HepG2 (cell line): ENCODE measurements around the gene SERBP1. TPM values are rescaled to one million over a fixed set of nuclear protein-coding genes. Genes with fewer than 3 reads are reported as not detected.
A peak's percentile ranks its signal among the peaks of the same experiment; 100 is the strongest.

Experiments used
- ATAC-seq: fragments of 200-7000 bp; cut with Tn5 transposase; 3 replicates; pipeline ENCODE4 v1.9.1; 2020; ENCODE audit warnings: mild to moderate bottlenecking, moderate library complexity
- BruUV-seq: library from RNA; stranded (reverse); fragments of 400-500 nt; replicated peaks from 2 replicates; lab custom pipeline; 2021; lab: Mats Ljungman, UMichigan
- CTCF ChIA-PET: fragments of 300-600 bp; formaldehyde crosslinking; extraction: SDS; loops from one replicate; lab custom pipeline; 2021; ENCODE audit warnings: low total read pairs, inconsistent platforms, low intra/inter-chr PET ratio; lab: Yijun Ruan, JAX
- POLR2A ChIA-PET: fragments of 350-600 bp; sonication (Branson Sonifier 250); formaldehyde crosslinking; loops from one replicate; lab custom pipeline; 2020; ENCODE audit warnings: antibody characterized with exemption, inconsistent platforms; lab: Yijun Ruan, JAX
- DNase-seq: peaks from one replicate; pipeline ENCODE4 v3.0.0-alpha.2; 2015; ENCODE audit warnings: low spot score
- FAIRE-seq: peaks from 3 replicates; lab custom pipeline; 2011; peaks lifted over from hg19 to GRCh38; lab: Jason Lieb, UNC
- H2AFZ ChIP-seq: one replicate; pipeline ENCODE4 v1.6.1; 2011; ENCODE audit warnings: low read length, inconsistent platforms
- H3K27ac ChIP-seq: fragments of 300-600 bp; 3 replicates; pipeline ENCODE4 v1.8.0; 2011; ENCODE audit warnings: mixed run types, mild to moderate bottlenecking, mixed read lengths, low read length, inconsistent platforms; ENCODE audit not compliant: insufficient read depth; ENCODE audit errors: extremely low read length
- H3K27me3 ChIP-seq, 2 experiments: fragments of 200-600 bp in 1 of 2; 2 replicates in 1 of 2; 3 replicates in 1 of 2; pipeline versions ENCODE4 v1.6.0 to v1.8.0; 2011; ENCODE audit warnings: low read length in 2 of 2, mild to moderate bottlenecking in 2 of 2, moderate library complexity in 2 of 2, inconsistent platforms in 1 of 2; ENCODE audit not compliant: insufficient read depth in 2 of 2, control insufficient read depth in 1 of 2
- H3K36me3 ChIP-seq, 2 experiments: fragments of 200-600 bp in 1 of 2; replicated peaks in 1 of 2; 2 replicates in 1 of 2; 3 replicates in 1 of 2; pipeline versions ENCODE4 v1.5.1 to v1.8.0; 2011; ENCODE audit warnings: low read length in 2 of 2, inconsistent platforms in 1 of 2; ENCODE audit not compliant: insufficient read depth in 2 of 2, control insufficient read depth in 1 of 2
- H3K4me1 ChIP-seq: 2 replicates; pipeline ENCODE4 v1.5.1; 2012; ENCODE audit warnings: low read length, inconsistent platforms; ENCODE audit not compliant: insufficient read depth
- H3K4me2 ChIP-seq: 2 replicates; pipeline ENCODE4 v1.6.0; 2011; ENCODE audit warnings: low read depth, low read length, inconsistent platforms
- H3K4me3 ChIP-seq, 3 experiments: fragments of 200-600 bp in 1 of 3; sonication (generic), shearing (Covaris generic) in 1 of 3; replicated peaks in 1 of 3; 2 replicates each; pipeline ENCODE4 v1.5.1; 2011 to 2016; ENCODE audit warnings: low read length in 3 of 3, inconsistent platforms in 2 of 3, low read depth in 2 of 3, mild to moderate bottlenecking in 2 of 3, control low read depth in 1 of 3, mixed read lengths in 1 of 3; ENCODE audit not compliant: insufficient read depth in 1 of 3
- H3K79me2 ChIP-seq: one replicate; pipeline ENCODE4 v1.6.1; 2011; ENCODE audit warnings: low read length, inconsistent platforms; ENCODE audit not compliant: insufficient read depth
- H3K9ac ChIP-seq: 2 replicates; pipeline ENCODE4 v1.6.0; 2011; ENCODE audit warnings: mild to moderate bottlenecking, low read depth, low read length, inconsistent platforms; ENCODE audit not compliant: insufficient read depth
- H3K9me3 ChIP-seq: 2 replicates; pipeline ENCODE4 v1.5.1; 2012; ENCODE audit warnings: mild to moderate bottlenecking, low read length
- H4K20me1 ChIP-seq: 2 replicates; pipeline ENCODE4 v1.6.0; 2011; ENCODE audit warnings: inconsistent platforms, mild to moderate bottlenecking, low read length, moderate library complexity; ENCODE audit not compliant: insufficient read depth
- ELF1 ChIP-seq: sonication (generic); formaldehyde crosslinking; IDR thresholded peaks from 2 replicates; pipeline ENCODE4 v1.4.0; 2020; ENCODE audit warnings: missing genetic modification reagents
- MIXL1 ChIP-seq: IDR thresholded peaks from 2 replicates; pipeline ENCODE4 v1.6.1; 2016
- POLR2G ChIP-seq: fragments of 200-400 bp; formaldehyde crosslinking; IDR thresholded peaks from 2 replicates; pipeline ENCODE4 v1.6.1; 2018; ENCODE audit warnings: mild to moderate bottlenecking, low read depth, low read length, moderate library complexity
- RFX1 ChIP-seq: fragments of 450-650 bp; IDR thresholded peaks from 2 replicates; pipeline ENCODE4 v1.6.1; 2017
- WGBS: methylation state at CpG from one replicate; pipeline ENCODE4 v1.1.6; 2017; ENCODE audit warnings: low lambda C conversion rate; 5-methylcytosine and 5-hydroxymethylcytosine counted together
- in situ Hi-C: cut with HindIII; loops from 2 replicates; pipeline ENCODE4 v1.10.0; 2017; ENCODE audit warnings: low pct_unique_long_range_greater_than_20kb; ENCODE audit not compliant: extremely low pct_ligation_motif_present
- intact Hi-C: fragments of 100-400 bp; cut with micrococcal nuclease; formaldehyde crosslinking; loops from one replicate; pipeline ENCODE4 v1.10.0; 2022; ENCODE audit not compliant: unreplicated experiment
- polyA plus RNA-seq, 8 experiments: library from polyadenylated mRNA; depleted of rRNA in 3 of 8; stranded (reverse) in 7 of 8; unstranded in 1 of 8; fragments of >200 nt; fragmentation: Illumina TruSeq in 4 of 8; extraction: Trizol in 4 of 8; gene quantifications; 2 replicates each; pipeline versions ENCODE4 v1.2.1 to v1.2.3, GENCODE V29; 2011 to 2016; ENCODE audit warnings: low read depth in 4 of 8, missing spikeins in 1 of 8, mixed read lengths in 1 of 8; ENCODE audit not compliant: insufficient read depth in 1 of 8
- total RNA-seq, 5 experiments: library from RNA; depleted of rRNA; stranded (reverse); fragments of >200 nt; fragmentation: Illumina TruSeq; extraction: Trizol; gene quantifications; 2 replicates each; pipeline ENCODE4 v1.2.3, GENCODE V29; 2016; ENCODE audit warnings: low read depth in 1 of 5
- TF ChIP-seq, protein P1 (sequence below): sonication (generic); formaldehyde crosslinking; IDR thresholded peaks from 2 replicates; pipeline ENCODE4; 2020; ENCODE audit warnings: missing genetic modification reagents, mild to moderate bottlenecking, borderline replicate concordance

The SERBP1 gene
- total and polyA plus RNA-seq, 2 of the 13 experiments (the other 11 are each of a cell fraction or from before 2014, with no cell fraction given), result 175 to 281 TPM

DNA sequence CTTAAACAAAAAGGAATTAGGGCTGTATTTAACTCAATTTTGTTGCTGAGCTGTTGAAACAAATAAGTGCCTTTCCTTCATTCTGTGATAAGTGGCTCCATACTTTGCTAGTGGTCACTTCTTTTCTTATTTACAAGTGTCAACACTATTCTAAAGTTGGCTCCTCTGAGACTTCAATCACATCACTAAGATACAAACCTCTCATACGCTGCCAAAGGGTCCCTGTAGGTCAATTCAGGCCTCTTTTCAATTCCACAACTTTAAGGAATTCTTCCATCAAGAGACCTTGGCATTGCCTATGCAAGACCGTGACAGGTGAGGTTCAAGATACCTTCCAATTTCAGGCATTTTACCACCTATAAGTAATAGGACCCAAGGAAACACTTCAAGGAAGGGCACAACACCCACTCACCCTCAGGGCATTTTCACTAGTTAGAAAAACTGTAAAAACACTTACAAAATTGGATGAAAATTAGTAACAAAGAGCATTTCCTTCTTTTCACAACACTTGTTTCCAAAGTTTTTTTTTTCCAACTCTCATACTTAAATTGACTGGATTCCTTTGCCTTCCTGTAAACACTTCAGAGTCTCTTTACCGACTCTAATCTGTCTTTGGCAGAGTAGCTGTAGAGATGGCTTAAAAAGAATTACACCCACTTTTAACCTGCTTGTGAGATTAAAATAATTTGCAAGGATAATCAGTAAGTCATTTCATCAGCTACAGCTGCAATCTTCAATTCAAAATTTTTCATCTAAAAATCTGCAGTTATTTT lies 24.5 kb downstream of the SERBP1 start:
- no peaks in the 10 kb centered on the region for H3K4me1 ChIP-seq
- no peak overlapping the region for H3K4me3 ChIP-seq
- intact Hi-C loops (no loop called here), in situ Hi-C loops (loop anchor here (25.0 kb wide), 1 partner anchor 468 kb away; no protein-coding TSS in a partner anchor)
- H3K36me3 ChIP-seq, result no peaks in the 10 kb centered on the region; a peak in 1 of 5 replicates
- POLR2A ChIA-PET, result no interaction called here
- TF ChIP-seq ELF1 (no peak), POLR2G (peak; percentile 4; the same call in 1 of the 2 replicates), MIXL1 (CRISPR knock-in tag) (no peak), RFX1 (no peak)
- TF ChIP-seq, protein P1, sequence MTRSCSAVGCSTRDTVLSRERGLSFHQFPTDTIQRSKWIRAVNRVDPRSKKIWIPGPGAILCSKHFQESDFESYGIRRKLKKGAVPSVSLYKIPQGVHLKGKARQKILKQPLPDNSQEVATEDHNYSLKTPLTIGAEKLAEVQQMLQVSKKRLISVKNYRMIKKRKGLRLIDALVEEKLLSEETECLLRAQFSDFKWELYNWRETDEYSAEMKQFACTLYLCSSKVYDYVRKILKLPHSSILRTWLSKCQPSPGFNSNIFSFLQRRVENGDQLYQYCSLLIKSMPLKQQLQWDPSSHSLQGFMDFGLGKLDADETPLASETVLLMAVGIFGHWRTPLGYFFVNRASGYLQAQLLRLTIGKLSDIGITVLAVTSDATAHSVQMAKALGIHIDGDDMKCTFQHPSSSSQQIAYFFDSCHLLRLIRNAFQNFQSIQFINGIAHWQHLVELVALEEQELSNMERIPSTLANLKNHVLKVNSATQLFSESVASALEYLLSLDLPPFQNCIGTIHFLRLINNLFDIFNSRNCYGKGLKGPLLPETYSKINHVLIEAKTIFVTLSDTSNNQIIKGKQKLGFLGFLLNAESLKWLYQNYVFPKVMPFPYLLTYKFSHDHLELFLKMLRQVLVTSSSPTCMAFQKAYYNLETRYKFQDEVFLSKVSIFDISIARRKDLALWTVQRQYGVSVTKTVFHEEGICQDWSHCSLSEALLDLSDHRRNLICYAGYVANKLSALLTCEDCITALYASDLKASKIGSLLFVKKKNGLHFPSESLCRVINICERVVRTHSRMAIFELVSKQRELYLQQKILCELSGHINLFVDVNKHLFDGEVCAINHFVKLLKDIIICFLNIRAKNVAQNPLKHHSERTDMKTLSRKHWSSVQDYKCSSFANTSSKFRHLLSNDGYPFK, result no peak
- TF ChIP-seq, all 625 proteins: peak for 1
- Histone ChIP-seq H3K79me2 (no peaks in the 10 kb centered on the region), H3K27ac (no peak overlapping the region), H3K9ac (no peak overlapping the region), H4K20me1 (no peaks in the 10 kb centered on the region; the same call in 1 of the 2 replicates), H3K9me3 (no peaks in the 10 kb centered on the region), H3K4me2 (no peak overlapping the region), H2AFZ (no peak overlapping the region), H3K27me3 (no peaks in the 10 kb centered on the region)
- CTCF ChIA-PET, result no interaction called here
- ATAC-seq, result no peak
- no peak for FAIRE-seq
- TSS peak; percentile 1 for BruUV-seq
- no peak for DNase-seq
- WGBS, result 95% methylated on average over 3 of the region's 3 CpGs
